GM18867 (cell line): Measurements from ENCODE around the gene CCM2.

ENCODE experiments used
- ATAC-seq: cut with Tn5 transposase; IDR thresholded peaks from one replicate; pipeline ENCODE4 v1.9.1; 2021; ENCODE audit warnings: mild to moderate bottlenecking, moderate library complexity; ENCODE audit not compliant: unreplicated experiment

CCM2 gene

GRCh38 chr7:45000093-45001032 lies at the start of gene CCM2:
Gene CCM2, plus strand, starts transcription at chr7:45000201. Its CDS starts 133 bp downstream, at chr7:45000334.
- peak; percentile 2 for ATAC-seq

GRCh38 chr7:44953156-44953555 lies 46.8 kb upstream of the CCM2 start:
- no peak for ATAC-seq

DNA sequence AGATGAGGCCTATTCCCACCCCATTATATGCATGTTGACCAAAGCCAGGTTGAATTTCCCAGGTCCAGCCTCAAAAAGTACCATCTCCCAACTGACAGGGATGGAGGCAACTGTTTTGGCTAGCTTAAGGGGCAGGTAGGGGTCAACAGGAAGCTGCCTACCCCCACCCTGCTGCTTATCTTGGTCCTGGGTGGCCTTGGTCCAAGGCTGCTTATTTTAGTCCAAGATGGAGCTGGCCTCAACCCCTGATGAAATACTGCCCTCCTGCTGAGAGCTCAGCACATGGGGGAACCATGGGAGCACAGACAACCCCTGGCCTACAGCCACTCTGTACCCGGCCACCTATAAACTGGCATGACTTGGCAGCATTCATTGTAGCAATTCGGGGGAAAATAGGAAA lies 44.3 kb upstream of the CCM2 start:
- ATAC-seq: no peak

DNA sequence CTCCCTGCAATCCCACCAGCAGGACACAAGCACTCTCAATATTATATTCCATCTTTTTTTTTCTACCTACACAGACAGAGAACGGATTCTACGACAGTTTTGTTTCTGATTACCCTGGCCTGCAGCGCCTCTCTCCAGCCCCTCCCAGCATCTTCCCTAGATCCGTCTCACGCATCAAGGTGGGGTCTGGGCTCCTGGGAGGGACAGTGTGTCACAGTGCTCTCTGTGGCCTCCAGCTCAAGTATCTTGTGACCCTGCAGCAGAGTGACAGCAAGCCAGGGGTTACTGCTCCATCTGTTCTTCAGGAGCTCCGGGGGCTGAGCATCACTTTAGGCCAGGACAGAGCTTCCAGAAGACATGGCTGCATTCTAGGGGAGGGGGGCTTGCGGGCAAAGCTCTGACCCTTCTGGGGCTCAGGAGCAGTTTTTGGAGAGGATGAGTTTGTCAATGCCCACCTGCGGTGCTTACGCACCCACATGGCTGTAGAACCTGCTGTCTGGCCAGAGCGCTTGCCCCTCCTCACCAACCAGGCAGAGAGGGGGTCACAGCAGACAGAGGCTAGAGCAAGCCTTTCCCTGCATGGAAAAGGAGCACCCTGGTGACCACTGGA lies 43.7 kb upstream of the CCM2 start:
- no peak for ATAC-seq

- no peak for ATAC-seq
These were observed 41.2 kb upstream of the CCM2 start for GRCh38 chr7:44958645-44959344.

- peak; percentile 39 for ATAC-seq
These were observed 40.5 kb upstream of the CCM2 start for GRCh38 chr7:44959433-44959951.

DNA sequence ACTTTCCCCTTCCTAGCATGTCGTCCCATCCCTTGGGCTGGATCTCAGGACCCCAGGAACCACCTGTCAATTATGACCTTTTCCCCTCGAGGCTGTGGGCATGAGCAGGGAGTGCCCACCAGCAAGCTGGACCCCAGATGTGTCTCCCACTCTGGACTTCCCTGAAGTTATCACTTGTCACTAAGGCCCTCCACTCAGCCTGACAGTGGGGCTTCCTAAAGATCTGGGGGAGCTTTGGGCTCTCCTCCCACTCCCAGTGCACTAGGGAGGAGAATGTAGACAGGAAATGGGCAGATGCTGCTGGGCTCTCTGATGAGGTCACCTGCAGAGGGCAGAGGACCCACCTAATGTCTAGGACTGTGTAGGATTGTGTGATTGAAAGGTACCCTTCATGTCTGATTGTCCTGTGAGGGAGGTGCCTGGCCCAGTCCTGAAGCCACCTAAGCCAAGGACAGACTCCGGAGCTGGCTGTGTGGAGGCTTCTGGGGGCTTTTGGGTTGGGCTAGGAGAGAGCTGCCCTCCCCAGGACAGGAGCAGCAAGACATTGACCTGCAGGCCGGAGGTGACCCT lies 39.9 kb upstream of the CCM2 start:
- no peak for ATAC-seq

GRCh38 chr7:44961844-44962482 lies 38.0 kb upstream of the CCM2 start:
- no peak for ATAC-seq

GRCh38 chr7:44962483-44963251 lies 37.3 kb upstream of the CCM2 start:
- ATAC-seq: no peak

- ATAC-seq: no peak
These were observed 36.4 kb upstream of the CCM2 start for GRCh38 chr7:44963364-44964290.

- ATAC-seq: no peak
These were observed 35.6 kb upstream of the CCM2 start for GRCh38 chr7:44964384-44964830.

DNA sequence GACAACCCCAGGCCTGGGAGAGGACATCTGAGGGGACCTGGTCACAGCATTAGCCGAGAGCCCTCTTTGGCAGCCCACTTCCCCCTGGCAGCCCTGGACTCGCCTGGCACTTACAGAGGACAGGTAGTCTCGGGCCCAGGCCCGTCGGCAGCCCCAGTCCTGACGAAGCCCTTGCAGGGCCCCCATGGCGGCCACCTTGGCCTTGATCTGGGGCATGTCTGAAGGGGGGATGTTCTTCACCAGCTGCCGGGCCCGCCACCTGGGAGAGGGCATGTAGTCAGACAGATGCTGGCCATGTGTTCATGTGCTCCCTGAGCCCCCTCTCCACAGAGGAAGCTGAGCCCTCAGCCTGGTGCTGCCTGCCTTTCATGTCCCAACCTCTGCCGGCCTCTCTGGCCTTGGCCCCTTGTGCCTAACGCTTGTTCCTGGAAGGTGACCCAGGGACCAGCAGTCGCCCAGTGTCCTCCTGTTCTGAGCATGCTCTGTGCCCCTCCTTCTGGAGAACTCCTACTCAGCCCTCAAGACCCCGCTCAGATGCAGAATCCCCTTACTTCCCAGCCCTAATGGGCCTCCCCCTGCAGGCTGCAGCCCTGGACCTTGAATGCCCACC lies 35.1 kb upstream of the CCM2 start:
- ATAC-seq: no peak

GRCh38 chr7:44965441-44965903 lies 34.5 kb upstream of the CCM2 start:
- ATAC-seq: no peak

DNA sequence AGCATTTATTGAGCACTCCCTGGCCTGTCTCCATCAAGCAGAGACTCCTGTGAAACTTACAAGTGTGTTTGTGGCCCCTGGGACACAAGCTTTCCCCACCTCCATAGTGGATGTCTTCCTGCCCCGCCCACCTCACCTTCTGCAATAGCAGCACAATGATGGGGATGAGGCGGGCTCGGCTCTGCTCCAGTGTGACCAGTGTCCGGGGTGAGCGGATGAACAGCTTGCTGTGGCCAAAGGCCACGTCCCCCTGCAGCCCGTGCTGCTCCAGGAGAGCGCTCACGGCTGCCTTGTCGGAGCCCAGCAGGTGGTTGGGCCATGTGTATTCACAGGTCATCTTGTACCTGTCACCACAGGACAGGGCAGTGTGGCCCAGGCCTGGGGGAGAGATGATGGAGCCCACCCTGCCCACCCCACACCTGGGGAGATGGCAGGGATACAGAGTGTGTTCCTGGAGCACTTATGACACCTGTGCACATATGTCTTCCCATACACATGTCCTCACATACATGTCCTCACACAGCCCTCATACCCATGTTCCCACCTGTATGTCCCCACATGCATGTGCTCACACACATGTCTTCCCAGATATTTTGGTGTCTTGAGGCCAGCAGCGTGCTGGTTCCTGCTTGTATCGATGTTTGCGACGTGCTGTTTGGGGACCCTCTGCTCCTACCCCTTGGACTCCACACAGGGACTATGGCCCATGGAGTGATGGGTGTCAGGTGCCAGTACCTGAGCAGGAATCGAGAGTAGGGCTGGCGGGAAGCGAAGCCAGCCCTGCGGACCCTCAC lies 33.9 kb upstream of the CCM2 start:
- no peak for ATAC-seq

GRCh38 chr7:44966731-44967538 lies 33.1 kb upstream of the CCM2 start:
- no peak for ATAC-seq
